NCI-H69 (cell line): Measurements from ENCODE around the gene BTK.

ENCODE experiments used
- DNase-seq: peaks from one replicate; lab custom pipeline; 2025; lab: John Stamatoyannopoulos, UW

The BTK gene

GRCh38 chrX:101393530-101394305 lies 7.7 kb upstream of the BTK start:
- no peak for DNase-seq

DNA sequence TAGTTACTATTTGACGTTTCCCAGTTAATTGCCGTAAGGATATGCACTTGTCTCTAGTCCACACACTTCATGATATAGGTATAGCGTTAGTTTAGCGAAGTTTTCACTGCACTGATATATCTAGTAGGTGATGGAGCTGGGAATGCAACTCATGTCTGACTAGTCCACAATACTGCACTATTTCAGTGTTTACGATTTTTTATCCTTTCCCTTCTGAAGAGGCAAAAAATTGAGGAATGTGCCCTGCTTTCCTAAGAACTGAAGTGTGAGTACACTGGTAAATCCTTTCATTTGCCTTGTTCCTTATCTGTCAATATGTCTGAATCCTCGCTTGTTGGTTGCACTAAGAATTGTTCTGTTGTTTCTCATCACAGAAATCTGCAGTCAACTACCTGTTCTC lies 5.8 kb upstream of the BTK start:
- no peak for DNase-seq

- peak; percentile 96 for DNase-seq
Observed at GRCh38 chrX:101390664-101391525, 4.9 kb upstream of the BTK start, which contains the start of gene RPL36A. Gene RPL36A, plus strand, starts transcription at chrX:101391011. Its CDS starts 33 bp downstream, at chrX:101391044.

- no peak for DNase-seq
Observed at GRCh38 chrX:101388604-101389003, 2.6 kb upstream of the BTK start.

- DNase-seq, result no peak
Observed at GRCh38 chrX:101386542-101386885, 523 bp upstream of the BTK start.

DNA sequence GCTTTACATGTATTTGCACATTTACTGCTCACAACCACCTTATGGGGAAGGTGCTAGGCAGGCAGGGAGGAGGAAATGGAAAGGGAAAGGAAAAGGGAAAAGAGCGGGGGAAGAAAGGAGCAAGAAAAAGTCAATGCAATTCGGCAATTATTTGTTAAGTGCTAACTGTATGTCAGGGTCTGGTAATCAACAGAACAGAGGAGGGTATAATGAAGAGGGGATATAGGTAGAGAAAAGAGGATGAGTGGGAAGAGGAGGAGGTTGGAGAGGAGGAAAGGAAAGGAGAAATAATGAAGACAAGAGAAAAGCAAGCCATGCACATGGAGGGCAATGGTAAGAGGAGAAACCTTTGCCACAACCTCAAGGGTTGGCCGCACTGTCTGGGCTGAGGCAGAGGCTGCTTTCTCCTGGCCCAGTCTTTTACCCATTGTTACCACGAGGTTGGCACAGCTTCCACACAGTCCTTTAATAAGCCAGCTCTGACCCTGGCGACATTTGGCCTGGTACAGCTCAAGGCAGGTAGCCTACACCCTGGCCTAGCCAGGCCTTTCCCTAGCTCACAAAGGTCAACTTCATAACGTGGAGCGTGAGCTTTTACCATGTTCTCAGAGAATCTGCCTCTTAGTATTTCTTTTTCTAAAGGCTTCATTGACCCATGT lies 836 bp downstream of the BTK start:
- DNase-seq, result no peak

- no peak for DNase-seq
Observed at GRCh38 chrX:101383679-101384205, 2.2 kb downstream of the BTK start.

DNA sequence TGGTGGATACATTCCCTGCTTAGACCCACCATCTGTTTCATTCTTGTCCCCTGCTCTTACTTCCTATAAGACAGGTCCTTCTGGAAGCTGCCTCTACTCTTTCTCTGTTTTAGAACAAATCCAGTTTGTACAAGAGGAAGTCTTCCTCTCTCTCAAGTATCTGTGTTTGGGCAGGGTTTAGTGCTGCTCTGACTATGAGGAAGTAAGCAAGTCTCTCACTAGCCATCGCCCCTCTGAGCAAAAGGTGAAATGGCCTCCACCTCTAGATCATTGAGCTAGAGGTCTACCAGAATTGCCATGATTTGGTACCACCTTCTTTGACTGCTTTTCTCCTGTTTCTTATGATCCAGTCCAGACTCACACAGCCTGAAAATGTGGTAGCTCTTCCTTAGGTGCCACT lies 8.4 kb downstream of the BTK start:
- DNase-seq, result peak; percentile 59

DNA sequence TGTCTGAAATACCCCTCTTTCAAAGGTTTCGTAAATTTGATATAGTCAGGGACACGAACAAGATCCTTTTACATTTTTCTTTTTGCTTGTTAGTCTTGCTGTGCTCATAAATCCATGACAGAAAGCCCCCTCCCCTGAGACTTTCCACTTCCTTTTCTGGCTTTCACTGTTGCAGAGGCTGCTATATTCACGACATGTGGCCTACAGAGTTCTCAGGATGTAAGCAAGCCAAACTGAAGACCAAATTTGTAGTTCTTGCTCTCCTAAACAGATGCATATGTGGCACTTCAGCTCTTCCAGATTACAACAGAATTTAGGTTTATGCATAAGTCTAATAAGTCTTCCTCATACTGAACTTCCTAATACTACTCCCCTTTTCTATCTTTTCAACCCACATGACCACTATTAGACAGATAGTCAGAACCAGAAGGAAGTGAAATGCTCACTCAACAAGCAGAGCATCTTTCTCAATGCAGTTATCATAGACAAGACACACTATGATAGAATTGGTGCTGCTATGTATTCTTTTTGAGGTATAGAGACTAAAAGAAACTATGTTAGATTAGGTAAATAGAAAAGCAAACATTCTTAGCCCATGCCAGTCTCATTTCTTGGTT lies 15.0 kb downstream of the BTK start:
- DNase-seq, result no peak

- DNase-seq, result no peak
Observed at GRCh38 chrX:101369687-101370086, 16.3 kb downstream of the BTK start.

- DNase-seq, result no peak
Observed at GRCh38 chrX:101368800-101369199, 17.2 kb downstream of the BTK start.

- no peak for DNase-seq
Observed at GRCh38 chrX:101365301-101365795, 20.6 kb downstream of the BTK start.

GRCh38 chrX:101362757-101363156 lies 23.2 kb downstream of the BTK start:
- no peak for DNase-seq

DNA sequence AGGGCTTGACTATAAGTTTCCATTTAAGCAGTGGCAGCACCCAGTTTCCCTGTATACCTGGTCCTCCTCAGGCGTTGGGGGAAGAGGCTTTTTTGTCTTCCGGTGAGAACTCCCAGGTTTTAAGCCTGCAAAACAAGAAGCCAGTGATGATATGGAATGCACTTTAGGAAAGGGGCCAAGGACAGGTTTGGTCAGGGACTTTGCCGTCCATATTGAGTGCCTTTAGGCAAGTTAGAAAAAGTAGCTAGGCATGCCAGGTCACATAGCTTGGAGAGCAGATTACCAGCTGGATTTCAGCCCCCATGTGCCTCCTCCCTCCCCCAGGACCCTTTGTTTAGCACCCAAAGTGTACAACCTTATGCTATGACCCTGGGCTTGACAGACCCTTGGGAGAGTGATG lies 23.9 kb downstream of the BTK start:
- no peak for DNase-seq

- DNase-seq, result no peak
Observed at GRCh38 chrX:101360390-101360789, 25.6 kb downstream of the BTK start.

DNA sequence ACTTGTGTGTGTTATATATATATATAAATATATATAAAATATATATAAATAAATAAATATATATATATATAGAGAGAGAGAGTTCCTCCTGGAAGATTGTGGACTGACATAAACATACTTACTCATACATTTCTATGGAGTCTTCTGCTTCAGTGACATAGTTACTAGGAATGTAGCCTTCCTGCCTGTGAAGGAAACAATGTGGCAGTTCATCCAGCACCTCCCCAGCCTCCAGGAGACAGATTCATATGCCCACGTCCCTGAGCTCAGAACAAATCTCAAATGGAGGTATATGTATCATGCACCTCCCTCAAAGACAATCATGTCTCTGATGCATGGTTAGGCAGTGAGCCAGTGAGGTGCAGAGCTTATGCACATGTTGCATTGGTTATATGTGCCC lies 26.0 kb downstream of the BTK start:
- DNase-seq, result no peak

DNA sequence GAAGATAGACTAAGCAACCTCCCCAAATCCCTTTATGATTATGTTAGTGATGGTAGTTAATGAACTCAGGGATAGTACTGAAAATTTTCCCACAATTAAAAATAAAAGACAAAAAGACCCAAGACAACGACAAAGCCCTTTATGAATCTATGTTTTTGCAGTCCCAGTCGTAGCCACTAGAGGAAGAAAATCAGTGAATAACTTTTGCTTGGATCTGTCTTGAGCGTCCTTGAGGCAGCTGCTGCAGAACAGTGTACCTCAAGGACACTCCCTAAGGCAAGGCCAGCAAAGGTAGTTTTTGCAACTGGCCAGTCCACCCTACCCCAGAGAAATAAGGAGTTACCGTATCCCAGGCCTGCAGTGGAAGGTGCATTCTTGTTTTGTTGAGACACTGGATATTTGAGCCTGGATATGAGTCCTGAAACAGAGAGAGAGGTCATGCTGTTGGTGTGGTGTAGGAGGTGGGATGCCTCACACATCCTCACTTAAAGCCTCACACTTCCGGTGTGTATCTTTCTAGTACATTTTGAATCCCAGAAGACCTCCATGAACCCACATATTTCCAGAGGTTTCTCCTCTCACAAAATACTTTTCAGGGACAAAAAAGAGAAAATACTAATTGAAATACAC lies 28.7 kb downstream of the BTK start:
- peak; percentile 22 for DNase-seq

DNA sequence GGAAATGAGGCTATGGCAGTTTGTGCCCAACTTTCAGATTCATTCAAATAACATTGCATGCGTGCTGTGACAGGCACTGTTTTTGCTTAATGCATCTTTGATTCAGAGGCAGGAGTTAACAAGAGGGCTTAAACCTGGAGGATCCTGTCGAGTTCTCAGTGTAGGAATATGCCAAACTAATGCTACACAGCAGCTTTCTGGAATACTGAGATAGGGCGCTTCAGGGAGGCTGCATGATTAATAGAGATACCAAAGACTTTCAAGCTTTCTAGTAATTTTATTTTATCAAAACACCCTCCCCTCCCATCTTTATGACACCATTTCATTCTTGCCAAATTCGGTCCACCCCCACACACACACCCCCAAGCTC lies 36.8 kb downstream of the BTK start:
- no peak for DNase-seq

DNA sequence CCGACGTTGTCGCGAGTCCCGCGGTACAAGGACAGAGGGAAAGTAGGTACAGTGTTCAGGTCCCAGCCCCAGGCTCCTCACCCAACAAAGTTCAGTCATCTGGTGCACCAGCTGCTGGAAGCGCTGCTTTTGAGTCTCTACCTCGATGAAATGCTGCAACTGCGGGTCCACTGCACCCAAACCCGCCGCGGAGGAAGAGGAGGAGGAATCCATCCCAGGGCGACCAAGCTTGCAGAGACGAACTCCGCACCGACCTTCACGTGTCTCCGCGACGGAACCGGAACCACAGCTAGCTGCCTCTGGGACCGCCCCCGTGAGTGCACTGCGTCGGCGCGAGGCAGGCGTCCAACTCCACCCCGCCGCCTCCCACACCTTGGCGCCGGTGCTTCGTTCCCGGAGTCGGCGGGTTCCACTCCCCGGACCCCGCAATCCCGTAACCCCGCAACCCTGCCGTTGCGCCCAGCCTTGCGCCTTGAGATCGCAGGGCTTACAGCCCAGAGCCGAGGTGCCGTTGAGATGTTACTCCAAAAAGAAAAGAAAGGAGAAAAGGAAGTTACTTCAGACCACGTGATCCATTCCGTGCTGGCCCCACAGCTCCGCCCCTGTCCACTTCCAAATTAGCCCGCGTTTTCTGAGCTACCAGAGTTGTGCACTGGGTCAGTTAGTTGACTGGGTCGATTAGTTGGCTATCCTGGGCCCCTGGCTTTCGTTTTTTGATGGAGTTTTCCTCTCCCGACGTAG lies 37.4 kb downstream of the BTK start, which contains the start of gene TIMM8A:
TIMM8A (minus strand) TSS at position 291 of the 741 bp plus-strand sequence; CDS start at position 213, 78 bp downstream.
- peak; percentile 85 for DNase-seq

DNA sequence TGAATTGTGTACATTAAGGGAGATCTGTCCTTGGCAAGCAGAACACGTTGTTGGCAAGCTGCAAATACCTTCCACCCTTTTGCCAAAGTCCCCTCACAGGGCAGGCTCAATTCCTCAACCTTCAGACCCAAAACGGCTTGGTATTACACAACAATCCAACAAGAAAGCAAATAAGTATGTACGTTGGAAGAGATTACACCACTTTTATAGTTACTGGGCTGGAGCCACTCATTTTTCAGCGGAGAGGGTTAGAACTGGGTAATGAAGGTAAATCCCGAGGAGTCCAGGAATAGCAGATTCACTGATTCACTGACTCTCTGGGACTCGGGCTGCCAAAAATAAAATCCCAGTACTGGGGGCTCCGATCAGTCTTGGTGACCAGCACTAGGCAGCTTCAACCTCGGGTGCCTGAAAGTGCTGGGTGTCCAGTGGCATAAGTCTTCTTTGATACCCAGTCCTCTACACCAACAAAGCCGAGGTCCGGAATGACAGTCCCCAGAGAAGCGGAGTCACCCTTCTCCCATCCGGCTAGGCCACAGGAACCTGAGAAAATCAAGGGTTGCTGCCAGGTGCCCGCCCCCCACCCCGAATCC lies 38.0 kb downstream of the BTK start:
- no peak for DNase-seq
